HG02981 (cell line): ENCODE measurements around the gene GRIN2C.

Experiments
- ATAC-seq: cut with Tn5 transposase; IDR thresholded peaks from one replicate; pipeline ENCODE4 v1.9.1; 2021; ENCODE audit warnings: mild to moderate bottlenecking, moderate library complexity; ENCODE audit not compliant: unreplicated experiment

GRIN2C gene

GRCh38 chr17:74864866-74865395, 5.2 kb upstream of the GRIN2C start:
- ATAC-seq = no peak

- ATAC-seq = no peak
Measured at GRCh38 chr17:74864297-74864865, 4.7 kb upstream of the GRIN2C start.

- no peak for ATAC-seq
Measured at GRCh38 chr17:74863420-74864296, 4.0 kb upstream of the GRIN2C start.

- ATAC-seq = no peak
Measured at GRCh38 chr17:74862919-74863318, 3.2 kb upstream of the GRIN2C start.

GRCh38 chr17:74862108-74862901, 2.6 kb upstream of the GRIN2C start:
- ATAC-seq = no peak

- no peak for ATAC-seq
Measured at GRCh38 chr17:74861662-74862107, 2.0 kb upstream of the GRIN2C start.

- ATAC-seq = no peak
Measured at GRCh38 chr17:74860872-74861661, 1.4 kb upstream of the GRIN2C start.

- no peak for ATAC-seq
Measured at GRCh38 chr17:74860229-74860871, 665 bp upstream of the GRIN2C start.

- ATAC-seq = no peak
Measured at GRCh38 chr17:74858672-74859458, 820 bp downstream of the GRIN2C start.

- no peak for ATAC-seq
Measured at GRCh38 chr17:74857191-74857590, 2.5 kb downstream of the GRIN2C start.

GRCh38 chr17:74856112-74856511, 3.6 kb downstream of the GRIN2C start:
- ATAC-seq = no peak

GRCh38 chr17:74855323-74855722, 4.4 kb downstream of the GRIN2C start:
- ATAC-seq = no peak

GRCh38 chr17:74854792-74855191, 4.9 kb downstream of the GRIN2C start:
- no peak for ATAC-seq

- no peak for ATAC-seq
Measured at GRCh38 chr17:74853669-74854068, 6.0 kb downstream of the GRIN2C start.

- no peak for ATAC-seq
Measured at GRCh38 chr17:74853048-74853397, 6.7 kb downstream of the GRIN2C start.

- no peak for ATAC-seq
Measured at GRCh38 chr17:74852237-74853047, 7.2 kb downstream of the GRIN2C start.

GRCh38 chr17:74851612-74852236, 8.0 kb downstream of the GRIN2C start:
- no peak for ATAC-seq

GRCh38 chr17:74850914-74851313, 8.8 kb downstream of the GRIN2C start:
- no peak for ATAC-seq
